PC-3 (cell line): Measurements from ENCODE around the gene SUGCT.

Source experiments
- EZH2 ChIP-seq: fragments of 300-600 bp; sonication (generic); IDR thresholded peaks from one replicate; pipeline ENCODE4 v1.6.1; 2017; ENCODE audit warnings: antibody characterized with exemption, mild to moderate bottlenecking, low read length; ENCODE audit not compliant: unreplicated experiment
- TF ChIP-seq, protein P1 (sequence below): fragments of 300-600 bp; sonication (generic); conservative IDR thresholded peaks from 2 replicates; pipeline ENCODE4 v1.5.1; 2017; ENCODE audit warnings: antibody characterized with exemption, low read depth, mild to moderate bottlenecking, low read length

GRCh38 chr7:40327113-40327512 lies 192.3 kb downstream of the SUGCT start:
- no peak for TF ChIP-seq EZH2
- TF ChIP-seq, protein P1, sequence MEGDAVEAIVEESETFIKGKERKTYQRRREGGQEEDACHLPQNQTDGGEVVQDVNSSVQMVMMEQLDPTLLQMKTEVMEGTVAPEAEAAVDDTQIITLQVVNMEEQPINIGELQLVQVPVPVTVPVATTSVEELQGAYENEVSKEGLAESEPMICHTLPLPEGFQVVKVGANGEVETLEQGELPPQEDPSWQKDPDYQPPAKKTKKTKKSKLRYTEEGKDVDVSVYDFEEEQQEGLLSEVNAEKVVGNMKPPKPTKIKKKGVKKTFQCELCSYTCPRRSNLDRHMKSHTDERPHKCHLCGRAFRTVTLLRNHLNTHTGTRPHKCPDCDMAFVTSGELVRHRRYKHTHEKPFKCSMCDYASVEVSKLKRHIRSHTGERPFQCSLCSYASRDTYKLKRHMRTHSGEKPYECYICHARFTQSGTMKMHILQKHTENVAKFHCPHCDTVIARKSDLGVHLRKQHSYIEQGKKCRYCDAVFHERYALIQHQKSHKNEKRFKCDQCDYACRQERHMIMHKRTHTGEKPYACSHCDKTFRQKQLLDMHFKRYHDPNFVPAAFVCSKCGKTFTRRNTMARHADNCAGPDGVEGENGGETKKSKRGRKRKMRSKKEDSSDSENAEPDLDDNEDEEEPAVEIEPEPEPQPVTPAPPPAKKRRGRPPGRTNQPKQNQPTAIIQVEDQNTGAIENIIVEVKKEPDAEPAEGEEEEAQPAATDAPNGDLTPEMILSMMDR, result no peak
